A673 (cell line): ENCODE results near the gene TSPEAR. TPM values are rescaled to one million over a fixed set of nuclear protein-coding genes. Genes with fewer than 3 reads are reported as not detected.

Source experiments
- BruUV-seq: library from RNA; stranded (reverse); fragments of 400-500 nt; replicated peaks from 2 replicates; lab custom pipeline; 2021; lab: Mats Ljungman, UMichigan
- CTCF ChIA-PET: fragments of 300-600 bp; sonication (Branson Sonifier 250); formaldehyde crosslinking; loops from one replicate; lab custom pipeline; 2022; ENCODE audit warnings: antibody characterized with exemption; lab: Charles Lee
- POLR2A ChIA-PET: fragments of 300-600 bp; sonication (Branson Sonifier 250); formaldehyde crosslinking; loops from one replicate; lab custom pipeline; 2022; ENCODE audit warnings: antibody characterized with exemption; ENCODE audit not compliant: low non-redundant PET; lab: Charles Lee
- DNase-seq: peaks from one replicate; pipeline ENCODE4 v3.0.0-alpha.2; 2015; ENCODE audit warnings: low spot score
- H3K27ac ChIP-seq: fragments of 200-600 bp; sonication (generic); 2 replicates; pipeline ENCODE4 v1.5.1; 2016; ENCODE audit warnings: mixed run types, low read depth, mild to moderate bottlenecking, mixed read lengths, antibody characterized with exemption, low read length; ENCODE audit not compliant: poor library complexity, severe bottlenecking
- H3K27me3 ChIP-seq: fragments of 200-600 bp; sonication (generic); replicated peaks from 2 replicates; pipeline ENCODE4 v1.6.1; 2017; ENCODE audit warnings: mixed run types, low read depth, mild to moderate bottlenecking, mixed read lengths, antibody characterized with exemption, low read length; ENCODE audit not compliant: insufficient read depth, poor library complexity
- H3K36me3 ChIP-seq: fragments of 200-600 bp; sonication (generic); 2 replicates; pipeline ENCODE4 v1.6.1; 2016; ENCODE audit warnings: mixed run types, mild to moderate bottlenecking, mixed read lengths, antibody characterized with exemption, low read length; ENCODE audit not compliant: insufficient read depth, poor library complexity, severe bottlenecking
- H3K4me1 ChIP-seq: fragments of 200-600 bp; sonication (generic); 2 replicates; pipeline ENCODE4 v1.6.1; 2017; ENCODE audit warnings: mixed run types, mild to moderate bottlenecking, mixed read lengths, antibody characterized with exemption, low read length; ENCODE audit not compliant: insufficient read depth, poor library complexity, severe bottlenecking
- H3K4me3 ChIP-seq: fragments of 200-600 bp; sonication (generic); 2 replicates; pipeline ENCODE4 v1.5.1; 2016; ENCODE audit warnings: low read depth, mixed run types, mild to moderate bottlenecking, mixed read lengths, low read length; ENCODE audit not compliant: poor library complexity, severe bottlenecking
- H3K9me3 ChIP-seq: fragments of 200-600 bp; sonication (generic); 2 replicates; pipeline ENCODE4 v1.6.1; 2016; ENCODE audit warnings: mixed run types, low read depth, mild to moderate bottlenecking, mixed read lengths, antibody characterized with exemption, low read length; ENCODE audit not compliant: poor library complexity, severe bottlenecking
- EZH2 ChIP-seq: fragments of 200-600 bp; sonication (generic); IDR thresholded peaks from 2 replicates; pipeline ENCODE4 v1.6.1; 2017; ENCODE audit warnings: borderline replicate concordance, low read depth, mild to moderate bottlenecking, mixed read lengths, antibody characterized with exemption, low read length; ENCODE audit not compliant: poor library complexity, severe bottlenecking
- intact Hi-C: fragments of 100-400 bp; cut with micrococcal nuclease; formaldehyde crosslinking; loops from one replicate; pipeline ENCODE4 v1.10.0; 2022; ENCODE audit not compliant: unreplicated experiment
- total RNA-seq: library from RNA; stranded (reverse); gene quantifications from 2 replicates; pipeline ENCODE4 v1.2.3, GENCODE V29; 2021
- TF ChIP-seq, protein P1 (sequence below): fragments of 300-800, 200-600 bp; sonication (generic); conservative IDR thresholded peaks from 2 replicates; pipeline ENCODE4 v1.5.1; 2017; ENCODE audit warnings: low read depth, mild to moderate bottlenecking, antibody characterized with exemption, low read length, moderate library complexity, mixed read lengths

TSPEAR gene
- total RNA-seq, 1 experiment from 2014 or later = 8.3 TPM

DNA sequence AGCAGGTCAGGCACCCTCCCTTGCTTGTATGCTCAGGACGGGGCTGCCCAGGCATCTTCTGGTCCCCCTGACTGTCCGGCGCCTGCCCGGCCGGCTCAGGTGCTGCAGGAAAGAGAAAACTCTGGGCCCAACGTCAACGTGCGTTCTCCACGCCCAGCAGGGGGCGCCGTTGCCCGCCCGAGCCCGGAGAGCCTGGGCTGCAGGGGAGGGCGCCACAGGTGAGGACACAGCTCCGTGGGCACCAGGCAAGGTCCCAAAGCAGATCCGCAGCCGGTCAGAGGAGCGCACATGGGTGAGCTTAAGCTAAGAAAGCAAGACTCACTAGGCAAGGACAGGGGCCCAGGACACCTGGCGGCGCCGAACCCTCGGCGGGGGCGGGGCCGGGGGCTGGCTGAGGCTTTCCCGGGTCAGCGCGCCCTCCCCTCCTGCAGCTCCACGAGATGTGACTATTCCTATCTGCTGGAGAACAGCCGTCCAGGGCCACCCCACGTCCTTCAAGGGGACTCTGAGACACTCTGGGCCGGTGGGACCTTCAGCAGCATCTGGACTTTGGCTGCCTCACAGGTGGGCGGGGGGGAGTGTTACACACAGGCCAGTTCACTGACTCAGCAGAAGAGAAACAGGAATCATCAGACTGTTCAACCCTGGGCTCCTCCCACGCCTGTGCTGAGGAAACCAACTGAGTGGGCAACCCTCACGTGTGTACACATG is 200.7 kb downstream of the TSPEAR start:
- CTCF ChIA-PET = interaction anchor here (0.7 to 2.3 kb wide), 5 partner anchors 81 to 626 kb away, joined by 3 to 13 read pairs (median 3); no protein-coding TSS in a partner anchor
- POLR2A ChIA-PET = interaction anchor here (0.8 kb wide), 1 partner anchor 420 kb away, joined by 4 read pairs; no protein-coding TSS in a partner anchor
- BruUV-seq = no TSS peak
- intact Hi-C loops = loop anchor here (2.0 to 5.0 kb wide), 2 partner anchors 232 to 282 kb away; no protein-coding TSS in a partner anchor
- H3K4me1 ChIP-seq = no peaks in the 10 kb centered on the region
- H3K36me3 ChIP-seq = no peaks in the 10 kb centered on the region
- peak overlapping the region; percentile 16 for H3K4me3 ChIP-seq
- TF ChIP-seq, protein P1, sequence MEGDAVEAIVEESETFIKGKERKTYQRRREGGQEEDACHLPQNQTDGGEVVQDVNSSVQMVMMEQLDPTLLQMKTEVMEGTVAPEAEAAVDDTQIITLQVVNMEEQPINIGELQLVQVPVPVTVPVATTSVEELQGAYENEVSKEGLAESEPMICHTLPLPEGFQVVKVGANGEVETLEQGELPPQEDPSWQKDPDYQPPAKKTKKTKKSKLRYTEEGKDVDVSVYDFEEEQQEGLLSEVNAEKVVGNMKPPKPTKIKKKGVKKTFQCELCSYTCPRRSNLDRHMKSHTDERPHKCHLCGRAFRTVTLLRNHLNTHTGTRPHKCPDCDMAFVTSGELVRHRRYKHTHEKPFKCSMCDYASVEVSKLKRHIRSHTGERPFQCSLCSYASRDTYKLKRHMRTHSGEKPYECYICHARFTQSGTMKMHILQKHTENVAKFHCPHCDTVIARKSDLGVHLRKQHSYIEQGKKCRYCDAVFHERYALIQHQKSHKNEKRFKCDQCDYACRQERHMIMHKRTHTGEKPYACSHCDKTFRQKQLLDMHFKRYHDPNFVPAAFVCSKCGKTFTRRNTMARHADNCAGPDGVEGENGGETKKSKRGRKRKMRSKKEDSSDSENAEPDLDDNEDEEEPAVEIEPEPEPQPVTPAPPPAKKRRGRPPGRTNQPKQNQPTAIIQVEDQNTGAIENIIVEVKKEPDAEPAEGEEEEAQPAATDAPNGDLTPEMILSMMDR = peak; percentile 94
- TF ChIP-seq EZH2 = no peak
- no peaks in the 10 kb centered on the region for H3K27me3 ChIP-seq
- DNase-seq = peak; percentile 73
- H3K27ac ChIP-seq = no peak overlapping the region
- no peaks in the 10 kb centered on the region for H3K9me3 ChIP-seq

DNA sequence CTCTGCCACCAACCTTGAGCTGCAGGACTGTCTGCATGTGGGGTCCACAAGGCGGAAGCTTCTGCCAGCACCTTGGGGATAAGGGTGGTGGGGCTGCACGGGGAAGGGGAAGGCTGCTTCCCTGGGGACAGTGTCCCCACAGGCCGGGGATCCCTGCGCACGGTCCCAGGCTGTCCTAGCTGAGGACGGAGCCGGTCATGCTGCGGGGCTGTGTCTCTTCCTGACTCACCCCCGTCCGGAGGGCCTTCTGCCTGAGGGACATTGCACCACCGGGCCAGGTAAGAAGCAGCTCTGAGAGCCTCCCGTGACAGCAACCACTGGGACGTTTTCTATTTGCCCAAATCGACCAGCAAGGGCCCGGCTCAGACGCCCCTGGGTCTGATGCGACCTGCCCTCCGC is 201.3 kb downstream of the TSPEAR start:
- Histone ChIP-seq H3K27me3 (no peaks in the 10 kb centered on the region), H3K4me1 (no peaks in the 10 kb centered on the region), H3K27ac (no peak overlapping the region), H3K9me3 (no peaks in the 10 kb centered on the region), H3K4me3 (no peak overlapping the region), H3K36me3 (no peaks in the 10 kb centered on the region)
- intact Hi-C loops = loop anchor here (2.0 to 5.0 kb wide), 2 partner anchors 232 to 283 kb away; no protein-coding TSS in a partner anchor
- TF ChIP-seq, protein P1 = no peak
- TF ChIP-seq EZH2 = no peak
- CTCF ChIA-PET = interaction anchor here (1.5 to 2.3 kb wide), 2 partner anchors 232 to 283 kb away, joined by 12 to 13 read pairs; no protein-coding TSS in a partner anchor
- BruUV-seq = no TSS peak
- POLR2A ChIA-PET = interaction anchor here (0.8 kb wide), 1 partner anchor 421 kb away, joined by 4 read pairs; no protein-coding TSS in a partner anchor
- no peak for DNase-seq

DNA sequence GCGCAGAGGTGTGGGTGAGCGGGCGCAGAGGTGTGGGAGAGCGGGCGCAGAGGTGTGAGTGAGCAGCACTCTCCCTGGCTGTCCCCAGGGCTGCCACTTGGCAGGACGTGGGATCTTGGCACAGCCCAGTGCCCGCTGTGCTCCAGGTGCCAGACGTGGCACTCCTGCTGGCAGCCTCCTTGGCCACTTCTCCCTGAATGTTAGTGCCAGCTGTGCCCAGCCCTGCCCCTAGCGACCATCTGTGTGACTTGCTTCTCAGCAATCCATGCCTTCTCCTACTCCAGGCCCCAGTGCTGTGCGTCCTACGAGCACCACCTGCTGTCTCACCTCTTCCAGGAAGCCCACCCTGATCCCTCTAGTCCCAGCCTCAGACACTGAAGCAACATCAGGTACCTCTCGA is 201.8 kb downstream of the TSPEAR start:
- BruUV-seq = no TSS peak
- H3K27ac ChIP-seq = no peak overlapping the region
- H3K4me3 ChIP-seq = no peak overlapping the region
- ChIA-PET POLR2A (no interaction called here), CTCF (interaction anchor here (1.5 kb wide), 1 partner anchor 233 kb away, joined by 13 read pairs; no protein-coding TSS in a partner anchor)
- H3K9me3 ChIP-seq = no peaks in the 10 kb centered on the region
- H3K36me3 ChIP-seq = no peaks in the 10 kb centered on the region
- no peaks in the 10 kb centered on the region for H3K4me1 ChIP-seq
- DNase-seq = no peak
- no peak for TF ChIP-seq EZH2
- TF ChIP-seq, protein P1 = no peak
- no peaks in the 10 kb centered on the region for H3K27me3 ChIP-seq
- intact Hi-C loops = no loop called here
